ENCODE data around the gene DOLPP1. TPM values are rescaled to one million over a fixed set of nuclear protein-coding genes. Genes with fewer than 3 reads are reported as not detected.

DOLPP1 gene
- total RNA-seq, 1 donor from 2014 or later, result 5.2 TPM

DNA sequence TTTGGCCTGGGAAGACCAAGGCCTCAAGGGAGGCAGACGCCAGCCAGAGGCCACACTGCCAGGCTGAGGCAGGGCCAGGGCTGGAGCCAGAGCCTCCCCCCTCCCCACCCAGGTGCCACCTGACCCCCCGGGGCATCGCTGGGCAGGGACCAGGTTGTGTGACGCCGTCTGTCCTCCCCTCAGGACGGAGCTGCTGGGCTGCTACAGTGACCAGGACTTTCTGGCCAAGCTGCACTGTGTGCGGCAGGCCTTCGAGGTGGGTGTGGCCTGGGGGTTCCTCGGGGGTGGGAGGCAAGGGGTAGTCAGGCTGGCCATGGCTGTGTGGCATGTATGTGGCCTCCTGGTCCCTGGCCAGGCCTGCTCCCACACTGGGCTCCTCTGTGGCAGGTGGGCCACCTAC is 17.9 kb upstream of the DOLPP1 start:
- H3K9me3 ChIP-seq (ENCODE audit: control insufficient read depth in 3 of 3, low read length in 3 of 3), result no peaks in the 10 kb centered on the region
- no peak overlapping the region for H3K27ac ChIP-seq (ENCODE audit: low read depth, low read length)
- no peak overlapping the region for H3K9ac ChIP-seq (ENCODE audit: low read depth in 1 of 3, low read length in 3 of 3)
- no peaks in the 10 kb centered on the region for H3K27me3 ChIP-seq (ENCODE audit: control insufficient read depth in 3 of 3, insufficient read depth in 3 of 3, low read length in 3 of 3)
- H3K36me3 ChIP-seq (ENCODE audit: control insufficient read depth in 3 of 3, insufficient read depth in 3 of 3, low read length in 3 of 3), result peaks cover 57 to 62% (median 61%) of the 10 kb centered on the region in 3 donors
- H3K4me3 ChIP-seq (ENCODE audit: low read length in 3 of 3), result no peak overlapping the region
- no peaks in the 10 kb centered on the region for H3K4me1 ChIP-seq (ENCODE audit: control insufficient read depth in 3 of 3, insufficient read depth in 3 of 3, low read length in 3 of 3)

DNA sequence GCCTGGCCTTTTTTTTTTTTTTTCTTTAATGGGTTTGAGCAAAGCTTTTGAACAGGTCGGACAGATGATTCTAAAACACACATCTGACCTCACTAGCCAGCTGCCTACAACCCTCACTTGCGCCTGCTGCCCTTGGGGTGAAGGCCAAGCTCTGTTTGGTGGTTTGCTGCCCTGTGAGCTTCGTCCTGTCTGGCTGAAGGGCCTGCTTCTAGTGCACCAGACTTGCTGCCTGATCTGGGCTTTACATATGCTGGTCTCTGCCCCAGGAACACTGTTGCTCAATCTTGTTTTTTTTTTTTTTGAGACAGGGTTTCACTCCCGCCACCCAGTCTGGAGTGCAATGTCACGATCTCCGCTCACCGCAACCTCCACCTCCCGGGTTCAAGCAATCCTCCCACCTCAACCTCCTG is 16.4 kb upstream of the DOLPP1 start:
- Histone ChIP-seq H3K9me3 (ENCODE audit: control insufficient read depth in 3 of 3, low read length in 3 of 3) (no peaks in the 10 kb centered on the region), H3K36me3 (ENCODE audit: control insufficient read depth in 3 of 3, insufficient read depth in 3 of 3, low read length in 3 of 3) (peaks cover 58 to 63% (median 61%) of the 10 kb centered on the region in 3 donors), H3K9ac (ENCODE audit: low read depth in 1 of 3, low read length in 3 of 3) (no peak overlapping the region), H3K27ac (ENCODE audit: low read depth, low read length) (no peak overlapping the region), H3K4me3 (ENCODE audit: low read length in 3 of 3) (no peak overlapping the region), H3K4me1 (ENCODE audit: control insufficient read depth in 3 of 3, insufficient read depth in 3 of 3, low read length in 3 of 3) (peaks cover 0 to 3% (median under 1%) of the 10 kb centered on the region in 3 donors), H3K27me3 (ENCODE audit: control insufficient read depth in 3 of 3, insufficient read depth in 3 of 3, low read length in 3 of 3) (no peaks in the 10 kb centered on the region)

DNA sequence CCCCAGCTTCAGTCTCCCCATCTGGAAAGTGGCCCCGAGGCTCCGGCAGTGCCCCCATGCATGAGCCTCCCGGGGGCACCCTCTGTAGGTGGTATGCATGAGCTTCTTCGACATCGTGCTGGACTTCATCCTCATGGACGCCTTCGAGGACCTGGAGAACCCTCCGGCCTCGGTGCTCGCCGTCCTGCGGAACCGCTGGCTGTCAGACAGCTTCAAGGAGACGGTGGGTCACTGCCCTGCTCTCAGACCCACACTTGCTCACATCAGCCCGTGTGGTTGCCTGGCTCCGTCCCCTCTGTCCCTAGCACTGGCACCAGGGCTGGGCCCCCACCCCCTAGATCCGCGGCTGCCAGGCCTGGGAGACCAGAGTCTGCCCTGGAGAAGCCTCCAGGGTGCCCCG is 12.8 kb upstream of the DOLPP1 start:
- Histone ChIP-seq H3K27me3 (ENCODE audit: control insufficient read depth in 3 of 3, insufficient read depth in 3 of 3, low read length in 3 of 3) (no peaks in the 10 kb centered on the region), H3K27ac (ENCODE audit: low read depth, low read length) (no peak overlapping the region), H3K36me3 (ENCODE audit: control insufficient read depth in 3 of 3, insufficient read depth in 3 of 3, low read length in 3 of 3) (peaks cover 36 to 46% (median 37%) of the 10 kb centered on the region in 3 donors), H3K4me3 (ENCODE audit: low read length in 3 of 3) (no peak overlapping the region), H3K9me3 (ENCODE audit: control insufficient read depth in 3 of 3, low read length in 3 of 3) (no peaks in the 10 kb centered on the region), H3K4me1 (ENCODE audit: control insufficient read depth in 3 of 3, insufficient read depth in 3 of 3, low read length in 3 of 3) (peaks cover 0 to 5% (median 3%) of the 10 kb centered on the region in 3 donors), H3K9ac (ENCODE audit: low read depth in 1 of 3, low read length in 3 of 3) (no peak overlapping the region)

DNA sequence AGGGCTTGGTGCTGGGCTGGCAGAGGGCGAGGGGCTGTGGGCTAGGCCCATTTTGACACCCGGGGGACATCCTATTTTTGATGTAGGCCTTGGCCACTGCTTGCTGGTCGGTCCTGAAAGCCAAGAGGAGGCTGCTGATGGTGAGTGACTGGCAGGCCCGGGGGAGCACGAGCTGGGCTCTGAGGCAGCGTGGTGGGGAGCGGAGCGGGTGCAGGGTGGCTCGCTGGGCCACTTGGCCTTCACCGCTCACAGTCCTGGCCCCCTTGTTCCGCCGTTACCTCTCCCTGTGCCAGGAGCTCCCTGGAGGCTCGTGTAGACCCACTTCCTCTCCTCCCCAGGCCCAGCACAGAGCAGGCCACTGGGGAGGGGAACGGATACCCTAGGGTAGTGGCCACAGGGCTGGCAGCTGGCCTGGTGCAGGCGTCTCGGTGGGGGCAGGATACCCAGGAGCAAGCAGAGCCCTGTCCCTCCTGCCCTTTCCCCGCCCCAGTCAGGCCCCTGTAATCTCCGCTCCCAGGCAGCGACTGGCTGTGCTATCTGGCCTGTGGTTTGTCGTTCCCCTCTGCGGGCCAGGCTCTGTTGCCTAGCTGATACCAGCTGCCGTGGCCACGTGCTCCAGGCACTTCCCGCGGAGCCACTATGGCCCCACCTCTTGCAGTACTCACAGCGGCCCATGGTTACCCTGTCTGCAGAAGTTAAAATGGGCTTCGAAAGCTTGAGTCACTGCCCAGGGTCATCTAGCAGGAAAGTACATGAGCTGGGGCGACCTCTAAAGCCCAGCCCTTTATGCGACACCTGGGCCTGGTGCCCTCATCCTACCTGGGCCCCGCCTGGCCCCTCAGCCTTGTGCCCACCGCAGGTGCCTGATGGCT is 11.7 kb upstream of the DOLPP1 start:
- Histone ChIP-seq H3K4me3 (ENCODE audit: low read length in 3 of 3) (no peak overlapping the region), H3K36me3 (ENCODE audit: control insufficient read depth in 3 of 3, insufficient read depth in 3 of 3, low read length in 3 of 3) (peaks cover 30 to 40% (median 31%) of the 10 kb centered on the region in 3 donors), H3K27ac (ENCODE audit: low read depth, low read length) (no peak overlapping the region), H3K9ac (ENCODE audit: low read depth in 1 of 3, low read length in 3 of 3) (peak overlapping the region in 1 of 3 donors; percentile 25), H3K27me3 (ENCODE audit: control insufficient read depth in 3 of 3, insufficient read depth in 3 of 3, low read length in 3 of 3) (no peaks in the 10 kb centered on the region), H3K9me3 (ENCODE audit: control insufficient read depth in 3 of 3, low read length in 3 of 3) (no peaks in the 10 kb centered on the region), H3K4me1 (ENCODE audit: control insufficient read depth in 3 of 3, insufficient read depth in 3 of 3, low read length in 3 of 3) (peaks cover 0 to 5% (median 3%) of the 10 kb centered on the region in 3 donors)

DNA sequence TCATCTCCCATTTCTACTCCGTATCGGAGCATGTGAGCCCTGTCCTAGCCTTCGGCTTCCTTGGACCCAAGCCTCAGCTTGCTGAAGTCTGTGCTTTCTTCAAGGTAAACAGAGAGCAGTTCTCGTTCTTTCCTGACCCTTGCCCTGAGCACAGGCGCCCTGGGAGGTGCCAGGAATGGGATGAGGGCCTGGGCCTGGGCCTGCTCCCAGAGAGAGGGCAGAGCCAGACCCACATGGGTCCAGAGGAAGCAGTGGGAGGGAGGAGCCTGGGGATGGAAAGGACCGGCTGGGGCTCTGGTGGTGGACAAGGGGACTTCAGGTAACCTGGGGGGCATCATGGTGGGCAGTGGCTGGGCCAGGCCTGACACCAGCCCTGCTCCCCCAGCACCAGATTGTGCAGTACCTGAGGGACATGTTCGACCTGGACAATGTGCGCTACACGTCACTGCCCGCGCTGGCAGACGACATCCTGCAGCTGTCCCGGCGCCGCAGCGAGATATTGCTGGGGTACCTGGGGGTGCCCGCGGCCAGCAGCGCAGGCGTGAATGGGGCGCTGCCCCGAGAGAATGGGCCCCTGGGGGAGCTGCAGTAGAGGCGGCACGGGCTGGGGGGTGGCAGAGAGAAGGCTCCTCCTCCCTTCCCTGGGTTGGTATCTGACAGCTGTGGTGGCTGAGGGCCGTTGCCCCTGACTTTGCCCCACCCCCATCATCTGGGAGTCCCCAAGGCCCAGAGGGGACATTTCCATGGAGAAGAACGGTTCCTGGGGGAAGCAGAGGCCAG is 10.9 kb upstream of the DOLPP1 start:
- Histone ChIP-seq H3K9me3 (ENCODE audit: control insufficient read depth in 3 of 3, low read length in 3 of 3) (no peaks in the 10 kb centered on the region), H3K27ac (ENCODE audit: low read depth, low read length) (no peak overlapping the region), H3K36me3 (ENCODE audit: control insufficient read depth in 3 of 3, insufficient read depth in 3 of 3, low read length in 3 of 3) (peaks cover 23 to 35% (median 27%) of the 10 kb centered on the region in 3 donors), H3K4me1 (ENCODE audit: control insufficient read depth in 3 of 3, insufficient read depth in 3 of 3, low read length in 3 of 3) (peaks cover 0 to 5% (median 3%) of the 10 kb centered on the region in 3 donors), H3K4me3 (ENCODE audit: low read length in 3 of 3) (no peak overlapping the region), H3K9ac (ENCODE audit: low read depth in 1 of 3, low read length in 3 of 3) (no peak overlapping the region), H3K27me3 (ENCODE audit: control insufficient read depth in 3 of 3, insufficient read depth in 3 of 3, low read length in 3 of 3) (no peaks in the 10 kb centered on the region)

DNA sequence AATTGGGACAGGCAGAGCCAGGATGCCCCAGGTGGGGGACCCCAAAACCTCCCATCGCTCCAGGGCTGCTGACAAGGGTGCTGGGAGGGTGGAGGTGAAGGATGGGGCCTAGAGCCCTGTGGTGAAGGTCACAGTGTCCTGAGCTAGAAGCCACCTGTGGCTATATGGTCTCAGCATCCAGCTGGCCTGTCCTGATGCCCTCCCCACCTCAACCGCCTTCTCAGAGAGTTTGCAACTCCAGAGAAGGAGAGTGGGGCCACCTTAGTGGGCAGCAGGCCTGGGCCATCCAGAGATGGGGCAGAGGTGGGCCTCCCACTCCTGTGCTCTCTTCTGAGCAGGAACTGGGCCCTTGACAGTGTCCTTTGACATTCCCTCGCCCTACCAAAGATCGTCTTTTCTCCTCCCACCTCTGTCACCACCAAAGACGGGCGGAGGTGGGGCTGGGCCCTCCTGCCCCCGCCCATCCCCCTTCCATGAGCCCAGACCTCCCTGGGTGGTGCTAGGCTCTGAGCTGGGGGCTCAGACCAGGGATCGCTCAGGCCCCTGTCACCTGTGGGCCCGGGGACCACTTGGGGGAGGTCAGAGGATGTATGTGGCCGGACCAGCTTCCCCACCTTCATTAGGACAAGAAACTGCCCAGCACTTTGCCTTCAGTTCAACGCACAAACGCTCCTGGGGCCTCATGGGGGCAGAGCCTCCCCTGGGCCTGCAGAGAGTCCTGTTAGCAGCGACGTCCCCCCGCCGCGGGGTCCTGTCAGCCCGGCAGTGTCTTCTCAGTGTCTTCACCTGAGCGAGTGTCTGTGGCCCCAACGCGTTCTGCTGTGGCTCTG is 10.0 kb upstream of the DOLPP1 start:
- Histone ChIP-seq H3K9me3 (ENCODE audit: control insufficient read depth in 3 of 3, low read length in 3 of 3) (no peaks in the 10 kb centered on the region), H3K27ac (ENCODE audit: low read depth, low read length) (no peak overlapping the region), H3K36me3 (ENCODE audit: control insufficient read depth in 3 of 3, insufficient read depth in 3 of 3, low read length in 3 of 3) (peaks cover 18 to 29% (median 18%) of the 10 kb centered on the region in 3 donors), H3K4me1 (ENCODE audit: control insufficient read depth in 3 of 3, insufficient read depth in 3 of 3, low read length in 3 of 3) (peaks cover 0 to 5% (median 3%) of the 10 kb centered on the region in 3 donors), H3K9ac (ENCODE audit: low read depth in 1 of 3, low read length in 3 of 3) (no peak overlapping the region), H3K27me3 (ENCODE audit: control insufficient read depth in 3 of 3, insufficient read depth in 3 of 3, low read length in 3 of 3) (no peaks in the 10 kb centered on the region), H3K4me3 (ENCODE audit: low read length in 3 of 3) (no peak overlapping the region)

DNA sequence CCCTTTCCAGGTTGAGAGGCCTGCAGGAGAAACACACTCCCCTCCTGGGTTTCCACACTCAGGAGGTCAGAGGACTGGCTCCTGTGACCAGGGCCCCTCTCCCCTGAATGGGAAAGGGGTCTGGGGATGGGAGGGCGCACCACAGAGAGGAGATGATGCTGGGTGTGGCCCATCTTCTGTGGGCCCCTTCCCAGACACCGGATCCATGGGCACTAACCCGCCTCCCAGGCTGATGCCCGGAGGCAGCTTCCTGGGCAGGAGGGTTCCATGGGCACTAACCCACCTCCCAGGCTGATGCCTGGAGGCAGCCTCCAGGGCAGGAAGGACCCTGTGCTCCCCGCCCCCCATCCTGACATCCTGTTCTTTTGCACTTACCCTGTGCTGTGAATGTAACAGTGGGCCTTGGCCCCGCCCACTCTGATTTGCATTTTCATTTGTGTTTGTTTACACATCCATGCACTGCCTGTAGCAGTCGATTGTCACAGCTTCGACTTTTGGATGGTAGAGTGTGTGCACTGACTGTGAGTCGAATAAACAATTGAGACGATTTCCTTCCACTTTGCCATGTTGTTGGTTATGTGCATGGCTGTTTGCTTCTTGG is 9.3 kb upstream of the DOLPP1 start:
- no peaks in the 10 kb centered on the region for H3K9me3 ChIP-seq (ENCODE audit: control insufficient read depth in 3 of 3, low read length in 3 of 3)
- no peaks in the 10 kb centered on the region for H3K27me3 ChIP-seq (ENCODE audit: control insufficient read depth in 3 of 3, insufficient read depth in 3 of 3, low read length in 3 of 3)
- peaks cover 0 to 5% (median 3%) of the 10 kb centered on the region in 3 donors for H3K4me1 ChIP-seq (ENCODE audit: control insufficient read depth in 3 of 3, insufficient read depth in 3 of 3, low read length in 3 of 3)
- H3K27ac ChIP-seq (ENCODE audit: low read depth, low read length), result no peak overlapping the region
- H3K9ac ChIP-seq (ENCODE audit: low read depth in 1 of 3, low read length in 3 of 3), result no peak overlapping the region
- no peak overlapping the region for H3K4me3 ChIP-seq (ENCODE audit: low read length in 3 of 3)
- peaks cover 16 to 26% (median 17%) of the 10 kb centered on the region in 3 donors for H3K36me3 ChIP-seq (ENCODE audit: control insufficient read depth in 3 of 3, insufficient read depth in 3 of 3, low read length in 3 of 3)

DNA sequence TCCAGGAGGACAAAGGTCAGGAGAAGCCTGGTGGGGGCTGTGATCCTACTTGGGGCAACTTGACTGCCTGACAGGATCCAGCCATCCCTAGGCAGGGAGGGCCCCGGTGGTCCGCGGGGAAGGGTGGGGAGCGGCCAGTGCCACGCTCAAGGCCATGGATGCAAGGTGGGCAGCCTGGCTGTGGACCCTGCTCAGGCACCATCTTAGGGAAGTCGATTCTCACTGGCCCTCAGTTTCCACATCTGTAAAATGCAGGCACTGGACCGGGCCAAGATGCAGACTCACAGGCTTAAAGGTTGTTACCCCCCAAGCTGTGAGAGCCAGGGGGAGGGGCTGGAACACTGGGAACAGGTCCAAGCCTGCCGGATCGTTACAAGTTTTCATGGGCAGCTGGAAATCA is 8.7 kb upstream of the DOLPP1 start:
- Histone ChIP-seq H3K27me3 (ENCODE audit: control insufficient read depth in 3 of 3, insufficient read depth in 3 of 3, low read length in 3 of 3) (no peaks in the 10 kb centered on the region), H3K36me3 (ENCODE audit: control insufficient read depth in 3 of 3, insufficient read depth in 3 of 3, low read length in 3 of 3) (peaks cover 15 to 24% (median 16%) of the 10 kb centered on the region in 3 donors), H3K9ac (ENCODE audit: low read depth in 1 of 3, low read length in 3 of 3) (no peak overlapping the region), H3K27ac (ENCODE audit: low read depth, low read length) (no peak overlapping the region), H3K4me1 (ENCODE audit: control insufficient read depth in 3 of 3, insufficient read depth in 3 of 3, low read length in 3 of 3) (peaks cover 0 to 5% (median 3%) of the 10 kb centered on the region in 3 donors), H3K9me3 (ENCODE audit: control insufficient read depth in 3 of 3, low read length in 3 of 3) (no peaks in the 10 kb centered on the region), H3K4me3 (ENCODE audit: low read length in 3 of 3) (no peak overlapping the region)

DNA sequence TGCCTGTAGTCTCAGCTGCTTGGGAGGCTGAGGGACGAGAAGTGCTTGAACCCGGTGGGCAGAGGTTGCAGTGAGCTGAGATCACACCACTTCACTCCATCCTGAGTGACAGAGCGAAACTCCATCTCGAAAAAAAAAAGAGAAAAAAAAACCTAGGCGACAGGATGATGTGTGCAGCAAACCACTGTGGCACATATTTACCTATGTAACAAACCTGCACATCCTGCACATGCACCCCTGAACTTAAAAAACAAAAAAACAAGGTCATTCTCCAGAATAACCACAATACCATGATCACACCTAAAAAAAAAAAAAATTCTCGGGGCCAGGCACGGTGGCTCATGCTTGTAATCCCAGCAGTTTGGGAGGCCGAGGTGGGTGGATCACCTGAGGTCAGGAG is 7.5 kb upstream of the DOLPP1 start:
- Histone ChIP-seq H3K27me3 (ENCODE audit: control insufficient read depth in 3 of 3, insufficient read depth in 3 of 3, low read length in 3 of 3) (no peaks in the 10 kb centered on the region), H3K9me3 (ENCODE audit: control insufficient read depth in 3 of 3, low read length in 3 of 3) (no peaks in the 10 kb centered on the region), H3K4me3 (ENCODE audit: low read length in 3 of 3) (no peak overlapping the region), H3K4me1 (ENCODE audit: control insufficient read depth in 3 of 3, insufficient read depth in 3 of 3, low read length in 3 of 3) (peaks cover 0 to 5% (median 3%) of the 10 kb centered on the region in 3 donors), H3K36me3 (ENCODE audit: control insufficient read depth in 3 of 3, insufficient read depth in 3 of 3, low read length in 3 of 3) (peaks cover 5 to 13% (median 7%) of the 10 kb centered on the region in 3 donors), H3K27ac (ENCODE audit: low read depth, low read length) (no peak overlapping the region), H3K9ac (ENCODE audit: low read depth in 1 of 3, low read length in 3 of 3) (no peak overlapping the region)

All from skeletal muscle tissue (tissue), 4 donors.